Endothelial cell (in vitro differentiated cells): Measurements from ENCODE around the gene HAO2. TPM values are rescaled to one million over a fixed set of nuclear protein-coding genes. Genes with fewer than 3 reads are reported as not detected.

Experiments
- DNase-seq: peaks from one replicate; pipeline ENCODE4 v3.0.0; 2021; ENCODE audit warnings: low spot score
- H3K27ac Mint-ChIP-seq: one replicate; pipeline ENCODE4 v1.8.0; 2021; ENCODE audit warnings: mixed read lengths, inconsistent platforms; ENCODE audit not compliant: unreplicated experiment
- H3K27me3 Mint-ChIP-seq: one replicate; pipeline ENCODE4 v1.8.0; 2021; ENCODE audit warnings: mild to moderate bottlenecking, moderate library complexity, mixed read lengths, inconsistent platforms; ENCODE audit not compliant: unreplicated experiment
- H3K36me3 Mint-ChIP-seq: one replicate; pipeline ENCODE4 v1.8.0; 2021; ENCODE audit warnings: mild to moderate bottlenecking, low read depth, mixed read lengths, inconsistent platforms; ENCODE audit not compliant: unreplicated experiment
- H3K4me1 Mint-ChIP-seq: one replicate; pipeline ENCODE4 v1.8.0; 2021; ENCODE audit warnings: mild to moderate bottlenecking, mixed read lengths, inconsistent platforms; ENCODE audit not compliant: unreplicated experiment
- H3K4me3 Mint-ChIP-seq: one replicate; pipeline ENCODE4 v1.8.0; 2021; ENCODE audit warnings: mild to moderate bottlenecking, mixed read lengths, inconsistent platforms; ENCODE audit not compliant: unreplicated experiment
- H3K9me3 Mint-ChIP-seq: one replicate; pipeline ENCODE4 v1.8.0; 2021; ENCODE audit warnings: mixed read lengths, inconsistent platforms; ENCODE audit not compliant: unreplicated experiment
- CTCF ChIP-seq: fragments of 200-600 bp; sonication (generic); IDR thresholded peaks from one replicate; pipeline ENCODE4 v1.5.0; 2021; ENCODE audit warnings: antibody characterized with exemption; ENCODE audit not compliant: unreplicated experiment
- total RNA-seq: library from RNA; stranded (reverse); fragmentation: NEBNext Ultra II Directional; extraction: Animal tissue kit (Norgen Biotek cat#: 25700); gene quantifications from one replicate; pipeline ENCODE4 v1.2.1, GENCODE V29; 2021; ENCODE audit not compliant: unreplicated experiment

HAO2 gene
- total RNA-seq, 1 donor from 2014 or later = not detected

- Mint-ChIP-seq H3K4me1 (no peaks in the 10 kb centered on the region), H3K27me3 (peaks cover 2% of the 10 kb centered on the region), H3K36me3 (no peaks in the 10 kb centered on the region), H3K27ac (no peak overlapping the region), H3K9me3 (no peaks in the 10 kb centered on the region), H3K4me3 (no peak overlapping the region)
- TF ChIP-seq CTCF = no peak
- DNase-seq = no peak
These were observed 28.4 kb downstream of the HAO2 start for GRCh38 chr1:119396982-119397381.

GRCh38 chr1:119397986-119398385 lies 29.4 kb downstream of the HAO2 start:
- Mint-ChIP-seq H3K27ac (no peak overlapping the region), H3K27me3 (peaks cover under 1% of the 10 kb centered on the region), H3K9me3 (no peaks in the 10 kb centered on the region), H3K4me3 (no peak overlapping the region), H3K36me3 (no peaks in the 10 kb centered on the region), H3K4me1 (no peaks in the 10 kb centered on the region)
- TF ChIP-seq CTCF = no peak
- no peak for DNase-seq

- H3K4me1 Mint-ChIP-seq = no peaks in the 10 kb centered on the region
- no peaks in the 10 kb centered on the region for H3K9me3 Mint-ChIP-seq
- H3K27me3 Mint-ChIP-seq = no peaks in the 10 kb centered on the region
- TF ChIP-seq CTCF = no peak
- H3K36me3 Mint-ChIP-seq = no peaks in the 10 kb centered on the region
- DNase-seq = no peak
- no peak overlapping the region for H3K4me3 Mint-ChIP-seq
- no peak overlapping the region for H3K27ac Mint-ChIP-seq
These were observed 36.2 kb downstream of the HAO2 start for GRCh38 chr1:119404736-119405135.

GRCh38 chr1:119409731-119410130 lies 41.1 kb downstream of the HAO2 start:
- no peak for TF ChIP-seq CTCF
- no peak overlapping the region for H3K27ac Mint-ChIP-seq
- no peaks in the 10 kb centered on the region for H3K27me3 Mint-ChIP-seq

GRCh38 chr1:119410961-119411360 lies 42.4 kb downstream of the HAO2 start:
- no peaks in the 10 kb centered on the region for H3K36me3 Mint-ChIP-seq
- no peak for TF ChIP-seq CTCF
- no peak overlapping the region for H3K27ac Mint-ChIP-seq
- H3K9me3 Mint-ChIP-seq = no peaks in the 10 kb centered on the region
- no peaks in the 10 kb centered on the region for H3K4me1 Mint-ChIP-seq
- DNase-seq = no peak
- H3K27me3 Mint-ChIP-seq = peaks cover 3% of the 10 kb centered on the region
- no peak overlapping the region for H3K4me3 Mint-ChIP-seq

More at GRCh38 chr1:119409731-119410130, 41.1 kb downstream of the HAO2 start:
- H3K4me1 Mint-ChIP-seq = no peaks in the 10 kb centered on the region
- H3K9me3 Mint-ChIP-seq = no peaks in the 10 kb centered on the region
- DNase-seq = no peak
- no peak overlapping the region for H3K4me3 Mint-ChIP-seq
- H3K36me3 Mint-ChIP-seq = no peaks in the 10 kb centered on the region
